Skeletal muscle tissue (tissue), 4 donors: ENCODE measurements around the gene THSD4. TPM values are rescaled to one million over a fixed set of nuclear protein-coding genes. Genes with fewer than 3 reads are reported as not detected.
A peak's percentile ranks its signal among the peaks of the same experiment; 100 is the strongest.

Experiments used
- H3K27ac ChIP-seq: one replicate; pipeline ENCODE4 v1.7.0; 2013; ENCODE audit warnings: mild to moderate bottlenecking, low read depth, low read length, inconsistent platforms
- H3K27me3 ChIP-seq, 3 donors: one replicate each; pipeline ENCODE4 v1.7.0; 2013; ENCODE audit warnings: low read length in 3 of 3; ENCODE audit not compliant: control insufficient read depth in 3 of 3, insufficient read depth in 3 of 3
- H3K36me3 ChIP-seq, 3 donors: one replicate each; pipeline ENCODE4 v1.7.0; 2013; ENCODE audit warnings: low read length in 3 of 3; ENCODE audit not compliant: control insufficient read depth in 3 of 3, insufficient read depth in 3 of 3
- H3K4me1 ChIP-seq, 3 donors: one replicate each; pipeline ENCODE4 v1.7.0; 2013; ENCODE audit warnings: low read length in 3 of 3, mild to moderate bottlenecking in 3 of 3; ENCODE audit not compliant: control insufficient read depth in 3 of 3, insufficient read depth in 3 of 3
- H3K4me3 ChIP-seq, 3 donors: one replicate each; pipeline ENCODE4 v1.7.0; 2013; ENCODE audit warnings: low read length in 3 of 3
- H3K9ac ChIP-seq, 3 donors: one replicate each; pipeline ENCODE4 v1.7.0; 2013; ENCODE audit warnings: low read length in 3 of 3, mild to moderate bottlenecking in 3 of 3, moderate library complexity in 2 of 3, low read depth in 1 of 3
- H3K9me3 ChIP-seq, 3 donors: one replicate each; pipeline ENCODE4 v1.7.0; 2013; ENCODE audit warnings: low read length in 3 of 3; ENCODE audit not compliant: control insufficient read depth in 3 of 3
- total RNA-seq: library from RNA; depleted of rRNA; stranded (reverse); fragments of >200 nt; gene quantifications from one replicate; pipeline ENCODE4 v1.2.3, GENCODE V29; 2014
- donor health status: Osteomylitis.

Gene THSD4
- total RNA-seq = 15.7 TPM

DNA sequence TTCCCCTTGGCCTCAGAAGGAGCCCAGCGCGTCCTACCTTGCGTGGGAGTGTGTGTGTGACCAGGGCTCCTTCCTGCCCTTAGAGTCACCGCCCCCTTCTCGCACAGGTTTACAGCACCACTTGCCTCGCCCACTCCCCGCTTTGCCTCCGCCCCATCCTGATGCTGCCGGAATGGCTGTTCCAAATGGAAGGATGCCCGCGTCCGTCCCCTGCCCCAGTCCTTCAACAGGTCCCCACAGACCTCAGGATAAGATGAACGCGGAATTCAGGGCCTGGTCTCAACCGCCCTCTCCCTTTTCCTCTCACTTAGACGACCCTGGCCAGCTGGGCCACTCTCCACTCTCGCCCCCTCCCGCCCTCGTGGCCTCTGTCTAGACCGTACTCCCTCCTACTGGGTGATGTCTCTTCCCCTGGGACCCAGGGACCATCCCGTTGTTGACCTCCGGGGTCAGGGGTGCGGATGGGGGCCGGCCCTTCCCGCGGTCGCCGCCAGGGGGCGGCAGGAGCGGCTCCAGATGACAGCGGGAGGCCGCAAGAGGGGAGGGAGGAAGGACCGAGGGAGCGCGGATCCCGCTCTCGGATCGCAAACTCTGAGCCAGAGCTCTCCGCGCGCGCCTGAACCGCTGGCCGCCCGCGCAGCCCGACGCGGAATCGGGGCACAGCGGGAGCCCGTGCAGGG is at the start of gene THSD4:
THSD4 (plus strand) TSS at position 585 of the 680 bp plus-strand sequence.
- Histone ChIP-seq H3K9me3 (no peaks in the 10 kb centered on the region), H3K27ac (no peak within 1 kb of the TSS), H3K4me3 (peak within 1 kb of the TSS; percentile 65 to 78 (median 77)), H3K36me3 (no peaks in the 10 kb centered on the region), H3K4me1 (peaks cover 9 to 13% (median 13%) of the 10 kb centered on the region in 3 donors), H3K27me3 (no peaks in the 10 kb centered on the region), H3K9ac (peak within 1 kb of the TSS; percentile 33 to 81 (median 64))

GRCh38 chr15:71066983-71067382 is 48.3 kb upstream of the THSD4 start:
- Histone ChIP-seq H3K4me1 (no peaks in the 10 kb centered on the region), H3K9me3 (no peaks in the 10 kb centered on the region), H3K27me3 (no peaks in the 10 kb centered on the region), H3K4me3 (no peak overlapping the region), H3K36me3 (no peaks in the 10 kb centered on the region), H3K27ac (no peak overlapping the region), H3K9ac (no peak overlapping the region)

DNA sequence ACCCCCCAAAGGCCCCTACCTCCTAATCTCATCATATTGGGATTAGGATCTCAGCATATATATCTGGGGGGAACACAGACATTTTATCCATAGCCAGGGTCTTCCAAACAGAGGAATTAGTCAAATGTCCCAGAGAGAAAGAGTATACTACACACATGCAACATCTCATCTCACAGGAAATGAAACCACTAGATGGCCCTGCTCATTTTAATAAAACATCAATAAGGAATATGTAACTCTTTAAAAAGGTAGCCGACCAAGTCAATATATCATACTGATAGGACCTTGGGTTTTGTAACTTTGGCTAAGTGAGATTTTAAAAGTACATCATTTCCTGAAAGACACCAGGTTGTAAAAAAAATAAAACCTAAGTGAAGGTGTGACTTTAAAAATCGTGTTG is 45.6 kb upstream of the THSD4 start:
- Histone ChIP-seq H3K9me3 (no peaks in the 10 kb centered on the region), H3K9ac (no peak overlapping the region), H3K36me3 (no peaks in the 10 kb centered on the region), H3K27me3 (no peaks in the 10 kb centered on the region), H3K27ac (no peak overlapping the region), H3K4me1 (no peaks in the 10 kb centered on the region), H3K4me3 (no peak overlapping the region)

- Histone ChIP-seq H3K9ac (no peak overlapping the region), H3K4me3 (no peak overlapping the region), H3K4me1 (no peaks in the 10 kb centered on the region), H3K27ac (no peak overlapping the region), H3K9me3 (no peaks in the 10 kb centered on the region), H3K36me3 (no peaks in the 10 kb centered on the region), H3K27me3 (no peaks in the 10 kb centered on the region)
Measured at GRCh38 chr15:71071529-71071928, 43.7 kb upstream of the THSD4 start.

- Histone ChIP-seq H3K9ac (no peak overlapping the region), H3K27ac (no peak overlapping the region), H3K4me3 (no peak overlapping the region), H3K36me3 (no peaks in the 10 kb centered on the region), H3K27me3 (no peaks in the 10 kb centered on the region), H3K9me3 (no peaks in the 10 kb centered on the region), H3K4me1 (no peaks in the 10 kb centered on the region)
Measured at GRCh38 chr15:71072423-71072822, 42.8 kb upstream of the THSD4 start.

DNA sequence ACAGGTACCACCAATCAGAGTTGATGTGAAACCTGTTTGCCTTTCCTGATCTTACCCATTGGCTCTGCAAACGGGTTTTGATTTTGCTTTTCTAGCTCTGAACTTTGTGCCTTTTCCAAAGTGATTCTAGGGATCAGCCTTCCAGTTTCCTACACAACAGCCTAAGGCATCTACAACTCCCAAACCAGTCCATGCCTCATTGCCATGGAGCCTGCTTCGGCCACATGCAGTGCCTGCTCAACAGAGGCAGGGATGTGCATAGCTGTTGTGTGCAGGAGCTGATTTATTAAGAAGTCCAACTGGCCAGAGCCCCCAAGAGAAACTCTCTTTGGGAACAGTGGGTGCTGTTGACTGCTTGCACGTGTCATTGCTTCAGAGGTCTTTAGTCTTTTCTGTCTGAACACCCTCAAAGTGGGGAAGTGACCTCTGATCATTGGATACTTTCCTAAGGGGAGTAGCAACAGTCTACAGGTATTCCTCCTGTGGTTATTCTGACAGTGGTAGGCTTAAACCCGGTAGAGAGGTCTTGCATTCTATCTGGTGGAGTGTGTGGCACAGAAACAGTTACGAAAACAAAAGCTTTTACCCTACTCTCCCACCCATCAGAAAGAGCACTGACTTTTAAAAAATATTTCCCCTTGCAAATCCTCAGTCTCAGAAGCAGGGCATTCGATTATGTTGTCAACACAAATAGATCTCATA is 36.6 kb upstream of the THSD4 start:
- Histone ChIP-seq H3K27ac (no peak overlapping the region), H3K9ac (no peak overlapping the region), H3K4me3 (no peak overlapping the region)

DNA sequence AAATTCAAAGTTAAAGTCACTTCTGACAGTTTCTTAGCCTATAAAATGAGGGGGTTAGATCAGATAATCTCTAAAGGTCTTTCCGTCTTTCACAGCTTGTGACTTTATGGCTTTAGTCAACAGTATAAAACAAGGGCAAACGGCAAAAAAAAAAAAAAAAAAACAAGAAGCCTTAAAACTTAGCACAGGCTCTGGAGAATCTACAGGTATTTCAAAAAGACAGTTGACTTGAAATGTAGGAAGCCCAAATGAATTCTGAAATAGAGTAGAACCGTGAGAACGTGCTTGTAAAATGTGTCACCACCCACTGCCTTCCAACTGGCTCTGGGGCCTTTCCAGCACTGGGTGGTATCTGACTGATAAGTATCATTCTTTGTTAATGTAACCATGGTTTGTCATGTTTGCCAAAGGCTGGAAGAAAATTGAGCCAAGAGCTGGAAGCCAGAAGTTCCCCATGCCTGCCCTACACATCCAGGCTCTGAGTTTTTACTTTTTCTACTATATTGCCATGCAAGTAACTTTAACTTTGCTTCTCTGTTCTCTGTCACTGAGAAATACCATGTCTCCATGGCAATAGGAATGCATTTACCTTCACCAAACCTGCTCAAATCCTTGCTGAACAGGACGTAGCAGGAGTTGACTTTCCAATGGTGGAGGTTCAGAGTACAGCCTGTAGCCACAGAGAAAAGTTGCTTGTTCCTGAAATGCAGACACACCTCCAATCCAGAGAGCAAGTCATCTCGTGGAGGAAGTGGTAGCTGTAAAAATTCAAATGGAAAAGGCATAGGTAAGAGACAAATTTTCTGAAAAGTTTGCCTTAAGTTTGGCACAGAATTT is 35.8 kb upstream of the THSD4 start:
- Histone ChIP-seq H3K27me3 (peaks cover 0 to 3% (median 0%) of the 10 kb centered on the region in 3 donors), H3K9me3 (no peaks in the 10 kb centered on the region), H3K9ac (no peak overlapping the region), H3K4me1 (peaks cover 0 to 8% (median 0%) of the 10 kb centered on the region in 3 donors), H3K27ac (no peak overlapping the region), H3K36me3 (no peaks in the 10 kb centered on the region), H3K4me3 (no peak overlapping the region)

More for the DNA sequence above, 36.6 kb upstream of the THSD4 start:
- Histone ChIP-seq H3K9me3 (no peaks in the 10 kb centered on the region), H3K36me3 (no peaks in the 10 kb centered on the region), H3K27me3 (peaks cover 0 to 3% (median 0%) of the 10 kb centered on the region in 3 donors), H3K4me1 (peaks cover 0 to 5% (median 0%) of the 10 kb centered on the region in 3 donors)

GRCh38 chr15:71080166-71080565 is 35.1 kb upstream of the THSD4 start:
- Histone ChIP-seq H3K4me1 (peaks cover 0 to 8% (median 0%) of the 10 kb centered on the region in 3 donors), H3K27me3 (peaks cover 0 to 3% (median 0%) of the 10 kb centered on the region in 3 donors), H3K9ac (no peak overlapping the region), H3K9me3 (no peaks in the 10 kb centered on the region), H3K27ac (no peak overlapping the region), H3K4me3 (no peak overlapping the region), H3K36me3 (no peaks in the 10 kb centered on the region)

DNA sequence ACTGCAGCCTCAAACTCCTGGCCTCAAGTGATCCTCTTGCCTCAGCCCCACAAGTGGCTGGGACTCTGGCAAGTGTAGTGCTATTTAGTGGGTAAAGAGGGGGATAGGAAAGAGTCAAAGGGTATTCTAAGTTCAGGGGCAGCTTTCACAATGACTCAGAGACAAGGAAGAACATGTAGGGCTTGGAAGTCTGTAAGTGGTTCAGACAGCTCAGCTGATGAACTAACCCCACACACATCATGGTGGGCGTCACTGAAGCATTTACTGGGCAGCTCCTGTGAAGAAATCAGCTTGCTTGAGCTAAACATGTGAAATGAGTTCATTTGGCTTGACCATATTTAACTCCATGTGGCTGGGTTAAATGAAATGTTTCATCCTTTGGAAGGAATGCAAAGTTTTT is 34.6 kb upstream of the THSD4 start:
- H3K36me3 ChIP-seq = no peaks in the 10 kb centered on the region
- no peaks in the 10 kb centered on the region for H3K9me3 ChIP-seq
- H3K9ac ChIP-seq = no peak overlapping the region
- H3K27me3 ChIP-seq = peaks cover 0 to 3% (median 1%) of the 10 kb centered on the region in 3 donors
- H3K4me3 ChIP-seq = no peak overlapping the region
- peaks cover 0 to 8% (median 0%) of the 10 kb centered on the region in 3 donors for H3K4me1 ChIP-seq
- no peak overlapping the region for H3K27ac ChIP-seq
